HG03064 (cell line): Measurements from ENCODE around the gene SF3B1.
"Not testable (repeated sequence)": the region's sequence is repeated elsewhere in the genome, so short reads cannot be mapped to it uniquely, and the experiment has no call there.

Experiments
- ATAC-seq: cut with Tn5 transposase; IDR thresholded peaks from one replicate; pipeline ENCODE4 v1.9.1; 2021; ENCODE audit warnings: low read depth; ENCODE audit not compliant: unreplicated experiment

The SF3B1 gene

DNA sequence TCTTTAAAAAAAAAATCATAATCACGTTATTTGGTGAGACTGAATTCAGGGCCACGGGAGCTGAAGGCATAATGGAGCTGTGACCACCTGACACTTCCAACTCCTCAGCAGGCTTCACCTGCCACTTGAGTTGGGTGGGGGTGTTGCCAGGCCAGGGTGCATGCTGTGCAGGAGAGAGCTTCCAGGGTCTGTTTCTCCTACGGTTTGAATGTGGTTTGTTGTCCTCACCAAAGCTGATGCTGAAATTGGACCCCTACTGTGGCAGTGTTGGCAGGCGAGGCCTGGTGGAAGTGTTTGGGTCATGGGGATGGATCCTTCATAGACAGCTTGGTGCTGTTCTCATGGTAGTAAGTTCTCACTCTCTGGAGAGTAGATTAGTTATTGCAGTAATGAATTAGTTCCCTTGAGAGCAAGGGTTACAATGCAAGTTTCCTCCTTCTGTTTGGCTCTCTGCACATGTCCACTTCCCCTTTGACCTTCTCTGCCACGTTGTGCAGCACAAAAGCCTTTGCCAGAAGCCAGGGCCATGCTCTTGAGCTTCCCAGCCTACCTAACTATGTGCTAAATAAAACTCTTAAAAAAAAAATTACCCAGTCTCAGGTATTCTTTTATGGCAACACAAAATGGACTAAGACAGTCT is 86.0 kb downstream of the SF3B1 start:
- no peak for ATAC-seq

DNA sequence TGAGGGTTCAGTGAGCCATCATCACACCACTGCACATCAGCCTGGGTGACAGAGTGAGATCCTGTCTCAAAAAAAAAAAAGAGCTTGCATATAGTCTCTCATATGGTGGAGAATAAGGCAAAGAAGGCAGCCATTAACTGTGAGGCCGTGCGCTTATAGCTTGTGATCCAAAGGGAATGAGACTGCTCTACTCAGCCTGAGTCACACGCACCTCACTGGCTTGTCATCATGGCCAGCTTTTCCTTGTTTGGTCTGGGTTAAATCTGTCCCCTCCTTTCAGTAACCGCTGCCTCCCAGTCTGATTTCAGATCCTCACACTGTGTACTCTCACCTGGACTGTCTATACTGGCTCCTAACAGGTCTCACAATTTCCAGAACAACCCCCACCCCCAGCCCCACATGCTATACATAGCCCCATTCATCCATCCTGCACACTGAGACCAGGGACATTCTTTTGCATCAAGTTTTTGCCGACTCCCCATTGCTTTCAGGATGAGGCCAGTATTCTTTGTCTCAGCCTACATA is 88.9 kb downstream of the SF3B1 start:
- no peak for ATAC-seq

DNA sequence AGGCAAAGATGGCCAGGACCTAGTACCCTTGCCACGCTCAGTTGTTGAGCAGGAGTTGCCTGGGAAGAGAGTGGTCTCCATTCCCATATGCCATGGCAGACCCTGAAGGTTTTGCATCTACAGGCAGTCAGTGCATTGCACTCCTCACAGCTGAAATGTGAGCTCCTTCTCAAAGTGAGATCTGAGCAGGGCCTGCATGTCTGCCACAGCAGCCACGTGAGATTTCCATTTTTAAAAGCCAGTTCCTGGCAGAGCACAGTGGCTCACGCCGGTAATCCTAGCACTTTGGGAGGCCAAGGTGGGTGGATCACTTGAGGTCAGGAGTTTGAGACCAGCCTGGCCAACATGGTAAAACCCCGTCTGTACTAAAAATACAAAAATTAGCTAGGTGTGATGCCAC is 90.9 kb downstream of the SF3B1 start:
- not testable (repeated sequence) for ATAC-seq

DNA sequence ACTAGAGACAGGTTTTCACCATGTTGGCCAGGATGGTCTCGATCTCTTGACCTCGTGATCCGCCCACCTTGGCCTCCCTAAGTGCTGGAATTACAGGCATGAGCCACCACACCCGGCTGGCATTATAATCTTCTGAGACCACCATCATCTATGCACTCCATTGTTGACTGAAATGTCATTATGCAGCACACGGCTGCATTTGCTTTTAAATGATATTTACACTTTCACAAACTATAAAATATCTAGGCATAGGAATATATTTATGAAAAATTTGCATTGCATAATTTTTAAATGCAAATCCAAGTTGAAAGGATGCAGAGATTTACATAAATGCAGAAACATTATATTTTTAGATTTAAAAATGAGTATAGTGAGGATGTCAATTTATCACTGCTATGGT is 94.2 kb downstream of the SF3B1 start:
- no peak for ATAC-seq
